Loucy (cell line): ENCODE results near the gene IL17D.

Experiments used
- H2AFZ ChIP-seq: fragments of 200-600 bp; sonication (generic); 2 replicates; pipeline ENCODE4 v1.6.0; 2016; ENCODE audit warnings: antibody characterized with exemption, mild to moderate bottlenecking, low read length, moderate library complexity
- H3F3A ChIP-seq: fragments of 200-600 bp; 2 replicates; pipeline ENCODE4 v1.6.0; 2016; ENCODE audit warnings: antibody characterized with exemption, low read depth, mild to moderate bottlenecking
- H3K27me3 ChIP-seq: fragments of 200-600 bp; sonication (generic); 2 replicates; pipeline ENCODE4 v1.6.1; 2014; ENCODE audit warnings: low read length, mild to moderate bottlenecking; ENCODE audit not compliant: insufficient read depth, poor library complexity, severe bottlenecking
- H3K36me3 ChIP-seq: fragments of 200-600 bp; sonication (generic); 2 replicates; pipeline ENCODE4 v1.6.1; 2016; ENCODE audit warnings: low read length; ENCODE audit not compliant: insufficient read depth
- H3K4me1 ChIP-seq: fragments of 200-600 bp; sonication (generic); 2 replicates; pipeline ENCODE4 v1.5.1; 2014; ENCODE audit warnings: low read length, mild to moderate bottlenecking; ENCODE audit not compliant: insufficient read depth, poor library complexity, severe bottlenecking
- H3K4me2 ChIP-seq: fragments of 200-600 bp; sonication (generic); 2 replicates; pipeline ENCODE4 v1.6.0; 2014; ENCODE audit warnings: antibody characterized with exemption, low read length, low read depth, mild to moderate bottlenecking; ENCODE audit not compliant: poor library complexity, severe bottlenecking
- H3K4me3 ChIP-seq: fragments of 200-600 bp; sonication (generic); 2 replicates; pipeline ENCODE4 v1.5.1; 2014; ENCODE audit warnings: low read length, mild to moderate bottlenecking, mixed read lengths; ENCODE audit not compliant: poor library complexity, severe bottlenecking
- H3K79me2 ChIP-seq: fragments of 200-600 bp; sonication (generic); 2 replicates; pipeline ENCODE4 v1.6.1; 2014; ENCODE audit warnings: low read length; ENCODE audit not compliant: insufficient read depth
- H3K9ac ChIP-seq: fragments of 200-600 bp; sonication (generic); 2 replicates; pipeline ENCODE4 v1.6.0; 2014; ENCODE audit warnings: mild to moderate bottlenecking, low read depth, low read length, moderate library complexity; ENCODE audit not compliant: poor library complexity, severe bottlenecking
- H3K9me2 ChIP-seq: fragments of 200-600 bp; sonication (generic); replicated peaks from 2 replicates; pipeline ENCODE4 v1.6.1; 2016; ENCODE audit warnings: low read depth, low read length, mixed read lengths
- H3K9me3 ChIP-seq: fragments of 200-600 bp; sonication (generic); 2 replicates; pipeline ENCODE4 v1.6.1; 2014; ENCODE audit warnings: mild to moderate bottlenecking, antibody characterized with exemption, low read length, low read depth; ENCODE audit not compliant: insufficient read depth
- H4K20me1 ChIP-seq: fragments of 200-600 bp; sonication (generic); 2 replicates; pipeline ENCODE4 v1.6.0; 2014; ENCODE audit warnings: antibody characterized with exemption, low read length, mild to moderate bottlenecking; ENCODE audit not compliant: insufficient read depth, poor library complexity, severe bottlenecking
- CTCF ChIP-seq: fragments of 200-600 bp; sonication (generic); conservative IDR thresholded peaks from 2 replicates; pipeline ENCODE4 v1.5.1; 2014; ENCODE audit warnings: mild to moderate bottlenecking, antibody characterized with exemption, low read length
- EZH2phosphoT487 ChIP-seq: fragments of 200-600 bp; IDR thresholded peaks from 2 replicates; pipeline ENCODE4 v1.6.1; 2018; ENCODE audit warnings: antibody characterized with exemption, mild to moderate bottlenecking, moderate library complexity, borderline replicate concordance

The IL17D gene

GRCh38 chr13:20704459-20705069 is 1.1 kb downstream of the IL17D start:
- H3K27me3 ChIP-seq, result peaks cover 23% of the 10 kb centered on the region
- peak overlapping the region; percentile 30 for H3K4me3 ChIP-seq
- no peaks in the 10 kb centered on the region for H3K9me3 ChIP-seq
- H2AFZ ChIP-seq, result peak overlapping the region; percentile 64; the same call in 1 of the 2 replicates
- H3K36me3 ChIP-seq, result no peaks in the 10 kb centered on the region
- H3K9ac ChIP-seq, result no peak overlapping the region
- H3K9me2 ChIP-seq, result no peaks in the 10 kb centered on the region
- H3F3A ChIP-seq, result no peaks in the 10 kb centered on the region
- TF ChIP-seq EZH2phosphoT487, result no peak
- TF ChIP-seq CTCF, result no peak
- no peaks in the 10 kb centered on the region for H4K20me1 ChIP-seq
- no peaks in the 10 kb centered on the region for H3K79me2 ChIP-seq
- H3K4me2 ChIP-seq, result no peak overlapping the region
- peaks cover 10% of the 10 kb centered on the region for H3K4me1 ChIP-seq

GRCh38 chr13:20706661-20707060 is 3.2 kb downstream of the IL17D start:
- H3K36me3 ChIP-seq, result no peaks in the 10 kb centered on the region
- no peaks in the 10 kb centered on the region for H3F3A ChIP-seq
- H3K9me2 ChIP-seq, result no peaks in the 10 kb centered on the region
- peaks cover 10% of the 10 kb centered on the region for H3K4me1 ChIP-seq
- no peak overlapping the region for H2AFZ ChIP-seq
- H3K27me3 ChIP-seq, result peaks cover 15% of the 10 kb centered on the region
- TF ChIP-seq CTCF, result no peak
- no peak for TF ChIP-seq EZH2phosphoT487
- H3K9me3 ChIP-seq, result no peaks in the 10 kb centered on the region
- H3K4me2 ChIP-seq, result no peak overlapping the region
- no peaks in the 10 kb centered on the region for H3K79me2 ChIP-seq
- H3K4me3 ChIP-seq, result no peak overlapping the region
- H3K9ac ChIP-seq, result no peak overlapping the region
- H4K20me1 ChIP-seq, result no peaks in the 10 kb centered on the region

- H3K4me1 ChIP-seq, result no peaks in the 10 kb centered on the region
- no peak overlapping the region for H3K9ac ChIP-seq
- H3K27me3 ChIP-seq, result no peaks in the 10 kb centered on the region
- no peaks in the 10 kb centered on the region for H3K9me3 ChIP-seq
- no peak overlapping the region for H3K4me2 ChIP-seq
- no peak overlapping the region for H3K4me3 ChIP-seq
- H3K79me2 ChIP-seq, result no peaks in the 10 kb centered on the region
- no peaks in the 10 kb centered on the region for H3K9me2 ChIP-seq
- no peaks in the 10 kb centered on the region for H3K36me3 ChIP-seq
- TF ChIP-seq CTCF (no peak), EZH2phosphoT487 (no peak)
- no peaks in the 10 kb centered on the region for H3F3A ChIP-seq
- H2AFZ ChIP-seq, result no peak overlapping the region
- H4K20me1 ChIP-seq, result no peaks in the 10 kb centered on the region
Observed at GRCh38 chr13:20708216-20708615, 4.7 kb downstream of the IL17D start.
